ENCODE measurements around the gene NEGR1. TPM values are rescaled to one million over a fixed set of nuclear protein-coding genes. Genes with fewer than 3 reads are reported as not detected.

Gene NEGR1
- total RNA-seq, 1 donor from 2014 or later, result 8.6 TPM

GRCh38 chr1:71853360-71853759 lies 429.0 kb downstream of the NEGR1 start:
- Mint-ChIP-seq H3K4me3 (ENCODE audit: unreplicated experiment) (no peak overlapping the region), H3K4me1 (ENCODE audit: low read depth, unreplicated experiment) (no peaks in the 10 kb centered on the region), H3K36me3 (ENCODE audit: low read depth, unreplicated experiment) (no peaks in the 10 kb centered on the region), H3K27ac (ENCODE audit: unreplicated experiment) (no peak overlapping the region), H3K9me3 (ENCODE audit: unreplicated experiment) (no peaks in the 10 kb centered on the region), H3K27me3 (ENCODE audit: low read depth, unreplicated experiment) (no peaks in the 10 kb centered on the region)
- no peak overlapping the region for H3K27ac ChIP-seq (ENCODE audit: low read depth, low read length)
- H3K36me3 ChIP-seq (ENCODE audit: insufficient read depth, low read length), result no peaks in the 10 kb centered on the region
- H3K4me2 ChIP-seq (ENCODE audit: low read length), result no peak overlapping the region
- no peak overlapping the region for H2AFZ ChIP-seq (ENCODE audit: low read depth, low read length)
- H3K4me3 ChIP-seq (ENCODE audit: insufficient read depth, low read depth, low read length), result no peak overlapping the region
- TF ChIP-seq EZH2 (IDR thresholded peaks at IDR 0.05; ENCODE audit: insufficient read depth, low read length) (no peak), CTCF (IDR thresholded peaks at IDR 0.05; ENCODE audit: insufficient read depth, low read depth, low read length) (no peak)
- H3K27me3 ChIP-seq (ENCODE audit: insufficient read depth, low read length), result no peaks in the 10 kb centered on the region
- H3K9ac ChIP-seq (ENCODE audit: low read length), result no peak overlapping the region
- no peaks in the 10 kb centered on the region for H3K79me2 ChIP-seq (ENCODE audit: insufficient read depth, low read length)
- H4K20me1 ChIP-seq (ENCODE audit: insufficient read depth, low read length), result no peaks in the 10 kb centered on the region
- DNase-seq (ENCODE audit: low read depth), result no peak
- no peak for FAIRE-seq
- no peaks in the 10 kb centered on the region for H3K9me3 ChIP-seq (ENCODE audit: insufficient read depth, low read depth, low read length)
- H3K4me1 ChIP-seq (ENCODE audit: insufficient read depth, low read length), result no peaks in the 10 kb centered on the region

- Mint-ChIP-seq H3K9me3 (ENCODE audit: unreplicated experiment) (no peaks in the 10 kb centered on the region), H3K27me3 (ENCODE audit: low read depth, unreplicated experiment) (no peaks in the 10 kb centered on the region), H3K27ac (ENCODE audit: unreplicated experiment) (no peak overlapping the region), H3K4me3 (ENCODE audit: unreplicated experiment) (no peak overlapping the region), H3K36me3 (ENCODE audit: low read depth, unreplicated experiment) (no peaks in the 10 kb centered on the region), H3K4me1 (ENCODE audit: low read depth, unreplicated experiment) (peaks cover 3% of the 10 kb centered on the region)
- Histone ChIP-seq H2AFZ (ENCODE audit: low read depth, low read length) (no peak overlapping the region), H3K27me3 (ENCODE audit: insufficient read depth, low read length) (no peaks in the 10 kb centered on the region), H3K4me3 (ENCODE audit: insufficient read depth, low read depth, low read length) (no peak overlapping the region), H3K4me1 (ENCODE audit: insufficient read depth, low read length) (no peaks in the 10 kb centered on the region), H3K36me3 (ENCODE audit: insufficient read depth, low read length) (no peaks in the 10 kb centered on the region), H3K9ac (ENCODE audit: low read length) (no peak overlapping the region), H3K27ac (ENCODE audit: low read depth, low read length) (no peak overlapping the region), H3K79me2 (ENCODE audit: insufficient read depth, low read length) (no peaks in the 10 kb centered on the region), H3K9me3 (ENCODE audit: insufficient read depth, low read depth, low read length) (no peaks in the 10 kb centered on the region), H3K4me2 (ENCODE audit: low read length) (no peak overlapping the region), H4K20me1 (ENCODE audit: insufficient read depth, low read length) (no peaks in the 10 kb centered on the region)
- peak; percentile 54 for DNase-seq (ENCODE audit: low read depth)
- FAIRE-seq, result no peak
- no peak for TF ChIP-seq EZH2 (IDR thresholded peaks at IDR 0.05; ENCODE audit: insufficient read depth, low read length)
- TF ChIP-seq CTCF (IDR thresholded peaks at IDR 0.05; ENCODE audit: insufficient read depth, low read depth, low read length), result no peak
Measured at GRCh38 chr1:71850936-71851335, 431.4 kb downstream of the NEGR1 start.

- H3K36me3 Mint-ChIP-seq (ENCODE audit: low read depth, unreplicated experiment), result no peaks in the 10 kb centered on the region
- TF ChIP-seq CTCF (IDR thresholded peaks at IDR 0.05; ENCODE audit: insufficient read depth, low read depth, low read length) (no peak), EZH2 (IDR thresholded peaks at IDR 0.05; ENCODE audit: insufficient read depth, low read length) (no peak)
- no peaks in the 10 kb centered on the region for H3K27me3 Mint-ChIP-seq (ENCODE audit: low read depth, unreplicated experiment)
- Histone ChIP-seq H2AFZ (ENCODE audit: low read depth, low read length) (no peak overlapping the region), H3K79me2 (ENCODE audit: insufficient read depth, low read length) (no peaks in the 10 kb centered on the region), H3K27me3 (ENCODE audit: insufficient read depth, low read length) (no peaks in the 10 kb centered on the region), H3K9ac (ENCODE audit: low read length) (no peak overlapping the region), H3K36me3 (ENCODE audit: insufficient read depth, low read length) (no peaks in the 10 kb centered on the region), H3K9me3 (ENCODE audit: insufficient read depth, low read depth, low read length) (no peaks in the 10 kb centered on the region), H3K27ac (ENCODE audit: low read depth, low read length) (no peak overlapping the region), H4K20me1 (ENCODE audit: insufficient read depth, low read length) (no peaks in the 10 kb centered on the region), H3K4me3 (ENCODE audit: insufficient read depth, low read depth, low read length) (no peak overlapping the region), H3K4me2 (ENCODE audit: low read length) (no peak overlapping the region), H3K4me1 (ENCODE audit: insufficient read depth, low read length) (no peaks in the 10 kb centered on the region)
- peaks cover 3% of the 10 kb centered on the region for H3K4me1 Mint-ChIP-seq (ENCODE audit: low read depth, unreplicated experiment)
- H3K9me3 Mint-ChIP-seq (ENCODE audit: unreplicated experiment), result no peaks in the 10 kb centered on the region
- DNase-seq (ENCODE audit: low read depth), result no peak
- H3K27ac Mint-ChIP-seq (ENCODE audit: unreplicated experiment), result no peak overlapping the region
- FAIRE-seq, result no peak
- no peak overlapping the region for H3K4me3 Mint-ChIP-seq (ENCODE audit: unreplicated experiment)
Measured at GRCh38 chr1:71850515-71850914, 431.8 kb downstream of the NEGR1 start.
